CD4-positive, alpha-beta T cell treated with Interleukin-21 for 1 hour (primary cell): ENCODE data around the gene RBM18.
A peak's percentile ranks its signal among the peaks of the same experiment; 100 is the strongest.

Experiments
- DNase-seq: peaks from one replicate; pipeline ENCODE4 v3.0.0-alpha.2; 2020

RBM18 gene, protein sequence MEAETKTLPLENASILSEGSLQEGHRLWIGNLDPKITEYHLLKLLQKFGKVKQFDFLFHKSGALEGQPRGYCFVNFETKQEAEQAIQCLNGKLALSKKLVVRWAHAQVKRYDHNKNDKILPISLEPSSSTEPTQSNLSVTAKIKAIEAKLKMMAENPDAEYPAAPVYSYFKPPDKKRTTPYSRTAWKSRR

GRCh38 chr9:122264360-122265148 is at the start of gene RBM18, which contains the start of gene MRRF:
Gene RBM18 (minus strand): TSS chr9:122264840. CDS start chr9:122261492, 3,348 bp downstream.
Gene MRRF (plus strand): TSS chr9:122264882. CDS start chr9:122270892, 6,010 bp downstream.
- peak; percentile 90 for DNase-seq

DNA sequence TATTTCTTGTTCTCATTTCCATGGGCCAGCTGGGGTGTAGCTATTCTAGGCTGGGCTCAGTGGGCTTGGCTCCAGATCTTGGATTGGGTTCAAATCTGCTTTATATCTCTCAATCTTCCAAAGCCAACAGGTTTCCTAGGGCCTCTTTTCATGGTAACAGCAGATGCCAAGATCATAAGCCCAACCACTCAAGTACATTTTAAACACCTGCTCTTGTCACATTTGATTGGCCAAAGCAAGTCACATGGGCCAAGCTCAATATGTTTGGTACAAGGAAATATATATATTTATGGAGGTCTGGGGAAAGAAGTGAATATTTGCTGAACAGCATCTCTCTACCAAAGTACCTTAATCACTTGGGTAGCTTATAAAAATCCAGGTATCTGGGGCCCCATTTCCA is 49.5 kb upstream of the RBM18 start:
- no peak for DNase-seq

DNA sequence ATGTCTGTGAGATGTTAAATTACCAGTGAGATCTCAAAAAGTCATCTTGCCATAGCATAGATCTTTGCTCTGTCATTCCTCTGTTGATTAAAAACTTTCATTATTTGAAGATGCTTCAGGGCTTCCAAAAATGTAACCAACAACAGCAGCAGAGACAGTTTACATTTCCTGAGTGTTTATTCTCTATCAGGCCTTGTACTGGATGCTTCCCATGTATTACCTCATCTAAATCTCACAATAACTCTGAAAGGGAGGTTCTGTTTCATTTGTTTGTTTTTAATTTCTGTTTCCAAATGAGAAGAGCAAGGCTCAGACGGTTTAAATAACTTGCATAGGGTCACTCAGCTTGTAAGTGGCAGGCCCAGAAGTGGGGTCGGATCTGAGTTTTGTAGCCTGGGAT is 45.2 kb upstream of the RBM18 start:
- DNase-seq: no peak

GRCh38 chr9:122307925-122308324 is 43.3 kb upstream of the RBM18 start:
- DNase-seq: no peak

DNA sequence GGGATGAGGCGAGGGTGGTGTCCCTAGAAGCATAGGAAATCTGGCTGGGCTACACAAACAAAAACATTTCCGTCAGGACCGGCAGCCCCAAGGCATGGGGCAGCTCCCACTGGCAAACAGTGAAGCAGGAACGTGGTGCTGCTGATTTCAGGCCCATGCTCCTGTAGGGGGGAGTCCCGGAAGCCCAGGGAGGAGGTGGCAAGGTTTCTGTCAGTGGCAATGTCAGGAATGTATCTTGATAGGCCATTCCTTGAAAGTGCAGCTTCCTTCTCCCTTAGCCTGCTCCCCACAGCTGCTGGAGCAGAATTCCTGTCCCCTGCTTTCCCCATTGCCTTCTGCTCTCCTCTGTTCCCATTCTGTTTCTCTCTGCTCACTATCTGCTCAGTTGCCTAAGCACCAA is 42.4 kb upstream of the RBM18 start:
- no peak for DNase-seq

DNA sequence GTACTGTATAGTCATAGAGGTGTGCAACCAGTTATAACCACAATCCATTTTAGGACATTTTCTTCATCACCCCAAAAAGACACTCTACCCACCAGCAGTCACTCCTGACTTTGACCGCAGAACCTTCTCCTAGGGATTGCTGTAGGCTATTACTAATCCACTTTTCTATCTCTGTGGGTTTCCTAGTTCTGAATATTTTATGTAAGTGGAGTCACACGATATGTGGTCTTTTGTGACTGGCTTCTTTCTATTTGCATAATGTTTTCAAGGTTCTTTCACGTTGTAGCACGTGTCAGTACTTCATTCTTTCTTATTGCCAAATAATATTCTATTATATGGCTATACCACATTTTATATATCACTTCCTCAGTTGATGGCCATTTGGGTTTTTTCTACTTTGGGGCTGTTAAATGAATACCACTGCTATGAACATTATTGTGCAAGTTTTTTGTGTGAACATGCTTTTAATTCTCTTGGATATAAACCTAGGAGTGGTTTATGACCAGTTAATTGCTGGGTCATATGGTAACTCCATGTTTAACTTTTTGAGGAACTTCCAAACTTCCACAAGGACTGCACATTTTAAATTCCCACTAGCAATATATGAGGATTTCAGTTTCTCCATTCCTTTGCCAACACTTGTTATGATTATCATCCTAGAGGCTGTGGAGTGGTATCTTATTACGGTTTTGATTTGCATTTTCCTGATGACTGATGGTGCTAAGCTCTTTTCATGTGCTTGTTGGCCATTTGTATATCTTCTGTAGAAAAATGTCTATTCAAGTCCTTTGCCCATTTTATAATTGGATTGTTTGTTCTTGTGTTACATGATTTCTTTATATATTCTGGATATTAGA is 37.8 kb upstream of the RBM18 start:
- no peak for DNase-seq

GRCh38 chr9:122297512-122297911 is 32.9 kb upstream of the RBM18 start:
- no peak for DNase-seq

DNA sequence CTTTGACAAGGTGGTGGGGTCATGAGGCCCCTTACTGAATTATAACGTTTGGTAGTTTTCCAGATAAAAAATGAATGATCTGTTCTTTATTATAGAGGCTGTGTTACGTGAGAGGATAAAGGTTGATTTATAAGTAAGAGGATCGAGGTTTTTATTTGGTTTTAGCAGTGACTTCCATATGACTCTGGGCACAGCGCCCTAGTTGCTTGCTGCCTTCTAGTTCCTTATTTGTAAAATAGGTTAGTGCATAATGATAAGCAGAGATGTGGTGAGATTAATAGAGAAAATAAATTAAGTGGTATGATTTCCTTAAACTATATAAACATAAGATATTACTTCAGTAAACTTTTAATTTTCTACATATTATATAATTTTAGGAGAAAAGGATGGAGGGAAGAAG is 29.9 kb upstream of the RBM18 start:
- DNase-seq: no peak

GRCh38 chr9:122291458-122291857 is 26.8 kb upstream of the RBM18 start:
- DNase-seq: no peak

DNA sequence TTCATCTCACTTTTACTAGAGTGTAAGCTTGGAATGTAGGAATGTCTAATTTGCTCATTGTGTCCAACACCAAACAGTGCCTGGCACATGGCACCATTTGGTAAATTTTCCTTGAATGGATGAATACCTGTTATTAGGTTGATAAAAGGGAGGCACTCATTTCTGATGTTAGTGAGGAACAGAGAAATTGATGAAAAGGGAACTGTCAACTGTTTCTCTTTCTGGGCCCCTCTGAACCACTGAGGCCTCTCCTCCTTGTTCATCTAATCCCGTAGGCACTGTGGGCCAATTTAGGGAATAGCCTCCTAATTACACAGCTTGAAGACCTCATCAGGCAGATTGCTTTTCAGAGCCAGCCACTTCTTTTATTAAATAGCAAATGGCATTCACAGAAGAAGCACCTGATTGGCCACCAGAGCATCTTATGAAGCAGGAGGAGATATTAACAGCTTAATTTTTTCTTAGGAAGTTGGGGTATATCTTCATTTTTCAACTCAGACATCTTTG is 22.6 kb upstream of the RBM18 start:
- DNase-seq: no peak

- no peak for DNase-seq
These were observed 22.1 kb upstream of the RBM18 start for GRCh38 chr9:122286764-122287163.

GRCh38 chr9:122281368-122281767 is 16.7 kb upstream of the RBM18 start:
- DNase-seq: no peak

DNA sequence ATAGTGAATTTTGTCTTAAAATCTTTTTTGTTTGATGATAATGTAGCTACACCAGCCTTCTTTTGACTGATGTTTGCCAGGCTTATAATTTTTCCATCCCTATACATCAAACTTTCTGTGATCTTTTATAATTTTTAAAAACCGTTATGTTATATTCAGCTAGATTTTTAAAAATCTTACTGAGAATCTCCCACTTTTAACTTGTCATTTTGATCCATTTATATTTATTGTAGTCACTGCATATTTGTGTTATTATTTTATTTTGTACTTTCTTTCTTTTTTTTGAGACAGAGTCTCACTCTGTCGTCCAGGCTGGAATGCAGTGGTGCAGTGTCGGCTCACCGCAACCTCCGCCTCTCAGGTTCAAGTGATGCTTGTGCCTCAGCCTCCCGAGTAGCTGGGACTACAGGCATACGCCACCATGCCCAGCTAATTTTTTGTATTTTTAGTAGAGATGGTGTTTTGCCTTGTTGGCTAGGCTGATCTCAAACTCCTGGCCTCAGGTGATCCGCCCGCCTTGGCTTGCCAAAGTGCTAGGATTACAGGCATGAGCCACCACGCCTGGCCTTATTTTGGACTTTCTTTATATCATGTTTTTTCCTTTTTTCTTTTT is 12.8 kb upstream of the RBM18 start:
- DNase-seq: no peak

DNA sequence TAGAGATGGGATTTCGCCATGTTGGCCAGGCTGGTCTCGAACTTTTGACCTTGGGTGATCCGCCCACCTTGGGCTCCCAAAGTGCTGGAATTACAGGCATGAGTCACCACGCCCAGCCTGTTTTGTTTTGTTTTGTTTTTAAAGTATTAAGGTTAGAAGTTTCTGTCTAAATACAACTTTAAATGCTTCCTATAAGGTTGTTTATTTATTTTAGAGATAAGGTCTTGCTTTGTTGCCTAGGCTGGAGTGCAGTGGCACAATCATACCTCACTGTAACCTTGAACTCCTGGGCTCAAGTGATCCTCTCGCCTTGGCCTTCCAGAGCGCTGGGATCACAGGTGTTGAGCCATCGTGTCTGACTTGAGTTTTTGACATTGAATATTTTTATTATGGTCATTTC is 11.5 kb upstream of the RBM18 start:
- DNase-seq: no peak

GRCh38 chr9:122274055-122274454 is 9.4 kb upstream of the RBM18 start:
- DNase-seq: no peak

GRCh38 chr9:122268041-122268814 is 3.6 kb upstream of the RBM18 start:
- no peak for DNase-seq

DNA sequence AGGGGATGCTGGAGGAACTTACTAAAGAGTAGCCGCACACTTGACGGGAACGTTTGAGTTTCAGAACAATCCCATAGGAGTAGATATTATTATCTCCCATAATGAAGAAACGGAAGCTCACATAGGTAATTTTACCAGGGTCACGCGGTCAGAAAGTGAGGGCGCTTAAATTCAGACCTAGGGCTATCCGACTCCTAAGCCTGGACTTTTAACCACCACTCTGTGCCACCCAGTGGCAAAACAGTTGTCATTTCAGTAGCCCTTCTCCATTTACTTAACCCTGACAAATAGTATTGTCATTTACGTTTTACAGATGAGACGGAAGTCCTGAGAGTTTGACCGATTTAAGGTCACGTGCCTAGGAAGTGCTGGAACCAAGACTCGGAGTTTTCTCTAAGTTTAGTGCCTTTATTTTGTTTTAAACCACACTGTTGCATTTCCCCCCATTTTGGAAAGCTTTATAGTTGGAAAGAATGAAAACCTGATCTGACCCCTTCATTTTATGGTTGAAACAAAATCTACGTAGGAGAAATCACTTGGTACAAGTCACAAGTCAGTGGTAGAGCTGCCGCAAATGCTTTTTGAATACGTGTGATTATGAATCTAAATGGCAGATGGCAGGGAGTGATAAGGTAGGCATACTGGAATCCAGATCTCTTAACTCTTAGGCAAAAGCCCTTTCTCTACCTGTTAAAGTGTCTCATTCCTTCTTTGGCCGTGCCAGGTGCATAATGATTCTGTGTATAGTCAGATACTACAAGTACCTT is 692 bp upstream of the RBM18 start:
- peak; percentile 67 for DNase-seq

DNA sequence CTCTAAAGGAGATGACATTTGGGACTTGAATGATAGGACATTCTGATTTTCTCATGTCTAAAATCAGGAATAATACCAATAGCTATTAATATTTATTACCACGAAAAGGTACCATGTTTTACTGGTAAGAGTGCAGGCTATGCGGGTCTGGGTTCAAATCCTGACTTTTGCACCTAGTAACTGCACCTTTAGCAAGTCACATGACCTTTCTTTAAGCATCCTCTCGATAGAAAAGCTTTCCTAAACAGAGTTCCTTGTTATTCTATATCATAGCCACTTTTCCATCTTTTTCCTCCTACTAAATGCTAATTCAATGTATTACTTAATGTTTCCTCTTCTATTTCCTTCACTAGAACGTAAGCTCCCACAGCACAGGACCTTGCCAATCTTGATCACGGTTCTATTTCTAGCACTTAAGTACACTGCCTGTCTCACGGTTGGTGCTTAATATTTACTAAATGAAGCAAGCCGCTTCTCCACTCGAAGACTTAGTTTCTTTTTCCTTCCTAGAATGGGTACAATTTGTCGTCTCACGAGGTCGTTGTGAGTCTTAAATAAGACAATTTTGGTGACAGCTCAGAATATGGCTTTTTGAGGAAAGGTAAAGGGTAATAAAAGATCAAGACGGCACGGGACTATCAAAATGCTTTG is 816 bp downstream of the RBM18 start:
- DNase-seq: peak; percentile 19

GRCh38 chr9:122262073-122262472 is 2.6 kb downstream of the RBM18 start:
- no peak for DNase-seq

DNA sequence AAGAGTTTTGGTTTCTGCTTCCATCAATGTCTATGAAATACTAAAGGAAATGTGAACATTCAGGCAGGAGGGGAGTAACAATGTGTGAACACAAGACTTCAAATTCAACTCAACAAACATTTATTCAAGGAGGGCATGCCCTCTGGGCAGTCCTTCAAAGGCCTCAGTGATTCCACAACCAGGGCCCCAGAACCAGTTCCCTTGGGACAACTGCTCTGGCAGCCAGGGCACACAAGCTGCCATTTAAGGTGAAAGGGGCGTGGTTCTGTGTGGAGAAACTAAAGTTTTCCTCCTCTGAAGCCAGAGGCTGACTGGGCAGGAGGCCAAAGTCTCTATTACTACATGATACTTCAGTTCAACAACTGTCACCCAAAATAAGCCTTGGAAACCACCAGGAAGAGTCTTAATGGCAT is 3.2 kb downstream of the RBM18 start:
- DNase-seq: no peak
